Caco-2 (cell line): ENCODE results near the gene OR1I1. TPM values are rescaled to one million over a fixed set of nuclear protein-coding genes. Genes with fewer than 3 reads are reported as not detected.
"Not testable (repeated sequence)": the region's sequence is repeated elsewhere in the genome, so short reads cannot be mapped to it uniquely, and the experiment has no call there.

Experiments
- BruUV-seq: library from RNA; stranded (reverse); fragments of 400-500 nt; replicated peaks from 2 replicates; lab custom pipeline; 2021; lab: Mats Ljungman, UMichigan
- CTCF ChIA-PET: fragments of 300-600 bp; sonication (Branson Sonifier 250); formaldehyde crosslinking; loops from one replicate; lab custom pipeline; 2022; ENCODE audit warnings: antibody characterized with exemption; lab: Charles Lee
- POLR2A ChIA-PET: fragments of 300-600 bp; sonication (Branson Sonifier 250); formaldehyde crosslinking; loops from one replicate; lab custom pipeline; 2022; ENCODE audit warnings: antibody characterized with exemption; lab: Charles Lee
- DNase-seq, 2 experiments: peaks; one replicate each; pipeline versions ENCODE4 v3.0.0 to v3.0.0-alpha.2; 2020 to 2022
- H3K27me3 ChIP-seq: replicated peaks from 2 replicates; pipeline ENCODE4 v1.6.0; 2011; ENCODE audit warnings: low read length; ENCODE audit not compliant: control insufficient read depth, insufficient read depth
- H3K36me3 ChIP-seq: 2 replicates; pipeline ENCODE4 v1.5.1; 2011; ENCODE audit warnings: low read length; ENCODE audit not compliant: control insufficient read depth, insufficient read depth
- H3K4me1 ChIP-seq: fragments of 250-450 bp; sonication (Bioruptor Pico); 2 replicates; pipeline ENCODE4 v1.5.1; 2020; ENCODE audit warnings: mild to moderate bottlenecking
- H3K4me3 ChIP-seq: 2 replicates; pipeline ENCODE4 v1.5.1; 2011; ENCODE audit warnings: low read depth, mild to moderate bottlenecking, control low read depth, low read length
- H3K9me3 ChIP-seq: fragments of 250-450 bp; sonication (Bioruptor Pico); 2 replicates; pipeline ENCODE4 v1.5.1; 2020; ENCODE audit warnings: mild to moderate bottlenecking, moderate library complexity
- H3K27ac Mint-ChIP-seq: one replicate; pipeline ENCODE4 v1.8.0; 2022; ENCODE audit warnings: mixed read lengths; ENCODE audit not compliant: unreplicated experiment
- H3K27me3 Mint-ChIP-seq: one replicate; pipeline ENCODE4 v1.8.0; 2022; ENCODE audit warnings: mixed read lengths; ENCODE audit not compliant: insufficient read depth, unreplicated experiment
- H3K36me3 Mint-ChIP-seq: one replicate; pipeline ENCODE4 v1.8.0; 2022; ENCODE audit warnings: mild to moderate bottlenecking, mixed read lengths; ENCODE audit not compliant: insufficient read depth, unreplicated experiment
- H3K4me1 Mint-ChIP-seq: one replicate; pipeline ENCODE4 v1.8.0; 2022; ENCODE audit warnings: low read depth, mixed read lengths; ENCODE audit not compliant: unreplicated experiment
- H3K4me3 Mint-ChIP-seq: one replicate; pipeline ENCODE4 v1.8.0; 2022; ENCODE audit warnings: mild to moderate bottlenecking, moderate library complexity, mixed read lengths; ENCODE audit not compliant: unreplicated experiment
- H3K9me3 Mint-ChIP-seq: one replicate; pipeline ENCODE4 v1.8.0; 2022; ENCODE audit warnings: mixed read lengths; ENCODE audit not compliant: unreplicated experiment
- CTCF ChIP-seq, 2 experiments: fragments of 200-600 bp in 1 of 2; IDR thresholded peaks; 1 replicate in 1 of 2; 2 replicates in 1 of 2; pipeline versions ENCODE4 v1.5.1 to v1.8.0; 2011 to 2022; ENCODE audit warnings: antibody characterized with exemption in 1 of 2, control low read depth in 1 of 2, inconsistent platforms in 1 of 2, low read depth in 1 of 2, low read length in 1 of 2, mild to moderate bottlenecking in 1 of 2, moderate library complexity in 1 of 2; ENCODE audit not compliant: insufficient read depth in 1 of 2, severe bottlenecking in 1 of 2, unreplicated experiment in 1 of 2
- intact Hi-C: fragments of 100-400 bp; cut with micrococcal nuclease; formaldehyde crosslinking; loops from one replicate; pipeline ENCODE4 v1.10.0; 2022; ENCODE audit not compliant: unreplicated experiment
- total RNA-seq: library from RNA; stranded (reverse); gene quantifications from 2 replicates; pipeline ENCODE4 v1.2.3, GENCODE V29; 2022

Gene OR1I1
- total RNA-seq, 1 experiment from 2014 or later = not detected

DNA sequence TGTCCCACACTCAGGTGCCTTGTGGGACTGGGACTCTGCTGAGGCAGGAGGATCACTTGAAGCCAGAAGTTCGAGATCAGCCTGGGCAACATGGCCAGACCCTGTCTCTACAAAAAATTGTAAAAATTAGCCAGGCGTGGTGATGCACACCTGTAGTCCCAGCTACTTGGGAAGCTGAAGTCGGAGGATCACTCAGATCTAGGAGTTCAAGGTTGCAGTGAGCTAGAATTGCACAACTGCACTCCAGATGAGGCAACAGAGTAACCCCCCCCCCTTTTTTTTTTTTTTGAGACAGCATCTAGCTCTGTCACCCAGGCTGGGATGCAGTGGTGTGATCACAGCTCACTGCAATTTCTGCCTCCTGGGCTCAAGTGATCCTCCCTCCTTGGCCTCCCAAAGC lies 14.2 kb downstream of the OR1I1 start:
- ChIA-PET POLR2A (no interaction called here), CTCF (no interaction called here)
- no peaks in the 10 kb centered on the region for H3K4me1 ChIP-seq
- no TSS peak for BruUV-seq
- Mint-ChIP-seq H3K9me3 (peaks cover 4% of the 10 kb centered on the region), H3K27ac (no peak overlapping the region), H3K4me3 (no peak overlapping the region), H3K4me1 (no peaks in the 10 kb centered on the region), H3K27me3 (no peaks in the 10 kb centered on the region), H3K36me3 (no peaks in the 10 kb centered on the region)
- DNase-seq = no peak
- H3K36me3 ChIP-seq = no peaks in the 10 kb centered on the region
- no peaks in the 10 kb centered on the region for H3K9me3 ChIP-seq
- intact Hi-C loops = no loop called here
- TF ChIP-seq CTCF (IDR thresholded peaks at IDR 0.05; ENCODE audit: insufficient read depth in 1 of 2, low read depth in 1 of 2, low read length in 1 of 2, severe bottlenecking in 1 of 2, unreplicated experiment in 1 of 2) = no peak
- no peaks in the 10 kb centered on the region for H3K27me3 ChIP-seq
- no peak overlapping the region for H3K4me3 ChIP-seq

- BruUV-seq, H3K27ac Mint-ChIP-seq, H3K9me3 ChIP-seq, POLR2A ChIA-PET, DNase-seq, H3K36me3 ChIP-seq, H3K36me3 Mint-ChIP-seq, H3K4me1 Mint-ChIP-seq, H3K27me3 Mint-ChIP-seq, CTCF ChIA-PET, H3K4me3 Mint-ChIP-seq, H3K27me3 ChIP-seq, H3K9me3 Mint-ChIP-seq, H3K4me3 ChIP-seq, H3K4me1 ChIP-seq, intact Hi-C loops: not testable (repeated sequence)
Measured at GRCh38 chr19:15097980-15098379, 16.0 kb downstream of the OR1I1 start.

- no peaks in the 10 kb centered on the region for H3K36me3 Mint-ChIP-seq
- DNase-seq = no peak
- TF ChIP-seq CTCF (IDR thresholded peaks at IDR 0.05; ENCODE audit: insufficient read depth in 1 of 2, low read depth in 1 of 2, low read length in 1 of 2, severe bottlenecking in 1 of 2, unreplicated experiment in 1 of 2) = no peak
- ChIA-PET POLR2A (no interaction called here), CTCF (no interaction called here)
- H3K4me3 ChIP-seq = no peak overlapping the region
- H3K27me3 ChIP-seq = no peaks in the 10 kb centered on the region
- H3K27ac Mint-ChIP-seq = no peak overlapping the region
- H3K4me1 Mint-ChIP-seq = no peaks in the 10 kb centered on the region
- H3K4me3 Mint-ChIP-seq = no peak overlapping the region
- peaks cover 13% of the 10 kb centered on the region for H3K9me3 Mint-ChIP-seq
- no TSS peak for BruUV-seq
- intact Hi-C loops = no loop called here
- no peaks in the 10 kb centered on the region for H3K27me3 Mint-ChIP-seq
- H3K36me3 ChIP-seq = no peaks in the 10 kb centered on the region
- H3K9me3 ChIP-seq = peaks cover 3% of the 10 kb centered on the region; the same call in 1 of the 2 replicates
- no peaks in the 10 kb centered on the region for H3K4me1 ChIP-seq
Measured at GRCh38 chr19:15098460-15098859, 16.4 kb downstream of the OR1I1 start.
